Breast epithelium (tissue), 3 donors: ENCODE data around the gene HOXA6.

Experiments
- POLR2A ChIP-seq: fragments of 450-650 bp; IDR thresholded peaks from one replicate; pipeline ENCODE4 v1.6.1; 2016; ENCODE audit warnings: antibody characterized with exemption, mild to moderate bottlenecking, moderate library complexity
- POLR2AphosphoS5 ChIP-seq, 3 donors: sonication (generic); formaldehyde crosslinking; IDR thresholded peaks; one replicate each; pipeline ENCODE4 v1.6.1; 2017; ENCODE audit warnings: antibody characterized with exemption in 3 of 3
- TF ChIP-seq, protein P1 (sequence below), 3 donors: fragments of 450-650 bp; IDR thresholded peaks; one replicate each; pipeline ENCODE4 v1.5.1; 2016 to 2017; ENCODE audit warnings: antibody characterized with exemption in 3 of 3, mild to moderate bottlenecking in 3 of 3, moderate library complexity in 3 of 3

GRCh38 chr7:27165089-27165995 is 17.8 kb upstream of the HOXA6 start, which contains the start of gene HOXA9:
- TF ChIP-seq, protein P1, sequence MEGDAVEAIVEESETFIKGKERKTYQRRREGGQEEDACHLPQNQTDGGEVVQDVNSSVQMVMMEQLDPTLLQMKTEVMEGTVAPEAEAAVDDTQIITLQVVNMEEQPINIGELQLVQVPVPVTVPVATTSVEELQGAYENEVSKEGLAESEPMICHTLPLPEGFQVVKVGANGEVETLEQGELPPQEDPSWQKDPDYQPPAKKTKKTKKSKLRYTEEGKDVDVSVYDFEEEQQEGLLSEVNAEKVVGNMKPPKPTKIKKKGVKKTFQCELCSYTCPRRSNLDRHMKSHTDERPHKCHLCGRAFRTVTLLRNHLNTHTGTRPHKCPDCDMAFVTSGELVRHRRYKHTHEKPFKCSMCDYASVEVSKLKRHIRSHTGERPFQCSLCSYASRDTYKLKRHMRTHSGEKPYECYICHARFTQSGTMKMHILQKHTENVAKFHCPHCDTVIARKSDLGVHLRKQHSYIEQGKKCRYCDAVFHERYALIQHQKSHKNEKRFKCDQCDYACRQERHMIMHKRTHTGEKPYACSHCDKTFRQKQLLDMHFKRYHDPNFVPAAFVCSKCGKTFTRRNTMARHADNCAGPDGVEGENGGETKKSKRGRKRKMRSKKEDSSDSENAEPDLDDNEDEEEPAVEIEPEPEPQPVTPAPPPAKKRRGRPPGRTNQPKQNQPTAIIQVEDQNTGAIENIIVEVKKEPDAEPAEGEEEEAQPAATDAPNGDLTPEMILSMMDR (IDR thresholded peaks at IDR 0.05) = peak in 2 of 3 donors; percentile 12 to 16
- no peak for TF ChIP-seq POLR2A
- TF ChIP-seq POLR2AphosphoS5 (IDR thresholded peaks at IDR 0.05) = peak; percentile 9 to 35 (median 11)
